ENCODE measurements around the gene WDFY3. TPM values are rescaled to one million over a fixed set of nuclear protein-coding genes. Genes with fewer than 3 reads are reported as not detected.

The WDFY3 gene
- total RNA-seq, 1 donor from 2014 or later, result 0.04 TPM

DNA sequence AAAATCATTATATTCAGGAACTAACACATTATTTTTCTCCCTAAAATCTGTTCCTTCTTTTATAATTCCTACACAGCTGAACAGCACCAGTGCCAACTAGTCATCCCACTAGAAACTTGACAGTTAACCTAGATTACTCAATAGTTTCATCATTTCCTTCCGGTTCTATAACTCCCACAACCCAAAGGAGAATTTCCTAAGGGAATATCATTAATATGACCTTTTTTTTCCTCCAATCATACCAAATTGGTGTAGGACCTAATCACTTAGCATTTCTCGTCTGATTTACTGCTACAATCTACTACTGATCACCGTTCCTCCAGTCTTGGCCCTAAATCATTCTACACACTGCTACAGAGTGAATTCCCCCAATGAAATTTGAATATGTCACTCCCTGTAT lies 45.9 kb downstream of the WDFY3 start:
- intact Hi-C loops (cut with micrococcal nuclease), result no loop called here
- H3K4me1 Mint-ChIP-seq, result no peaks in the 10 kb centered on the region
- ChIA-PET POLR2A (no interaction called here), CTCF (no interaction called here)
- H3K27ac Mint-ChIP-seq, result no peak overlapping the region
- H3K4me3 Mint-ChIP-seq, result no peak overlapping the region
- DNase-seq, result no peak
- TF ChIP-seq, protein P1, sequence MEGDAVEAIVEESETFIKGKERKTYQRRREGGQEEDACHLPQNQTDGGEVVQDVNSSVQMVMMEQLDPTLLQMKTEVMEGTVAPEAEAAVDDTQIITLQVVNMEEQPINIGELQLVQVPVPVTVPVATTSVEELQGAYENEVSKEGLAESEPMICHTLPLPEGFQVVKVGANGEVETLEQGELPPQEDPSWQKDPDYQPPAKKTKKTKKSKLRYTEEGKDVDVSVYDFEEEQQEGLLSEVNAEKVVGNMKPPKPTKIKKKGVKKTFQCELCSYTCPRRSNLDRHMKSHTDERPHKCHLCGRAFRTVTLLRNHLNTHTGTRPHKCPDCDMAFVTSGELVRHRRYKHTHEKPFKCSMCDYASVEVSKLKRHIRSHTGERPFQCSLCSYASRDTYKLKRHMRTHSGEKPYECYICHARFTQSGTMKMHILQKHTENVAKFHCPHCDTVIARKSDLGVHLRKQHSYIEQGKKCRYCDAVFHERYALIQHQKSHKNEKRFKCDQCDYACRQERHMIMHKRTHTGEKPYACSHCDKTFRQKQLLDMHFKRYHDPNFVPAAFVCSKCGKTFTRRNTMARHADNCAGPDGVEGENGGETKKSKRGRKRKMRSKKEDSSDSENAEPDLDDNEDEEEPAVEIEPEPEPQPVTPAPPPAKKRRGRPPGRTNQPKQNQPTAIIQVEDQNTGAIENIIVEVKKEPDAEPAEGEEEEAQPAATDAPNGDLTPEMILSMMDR (IDR thresholded peaks at IDR 0.05), result no peak
- no peak for ATAC-seq (ENCODE audit: low read depth)
- H3K27me3 Mint-ChIP-seq, result no peaks in the 10 kb centered on the region
- no peaks in the 10 kb centered on the region for H3K36me3 Mint-ChIP-seq (ENCODE audit: low read depth)
- H3K9me3 Mint-ChIP-seq, result no peaks in the 10 kb centered on the region

DNA sequence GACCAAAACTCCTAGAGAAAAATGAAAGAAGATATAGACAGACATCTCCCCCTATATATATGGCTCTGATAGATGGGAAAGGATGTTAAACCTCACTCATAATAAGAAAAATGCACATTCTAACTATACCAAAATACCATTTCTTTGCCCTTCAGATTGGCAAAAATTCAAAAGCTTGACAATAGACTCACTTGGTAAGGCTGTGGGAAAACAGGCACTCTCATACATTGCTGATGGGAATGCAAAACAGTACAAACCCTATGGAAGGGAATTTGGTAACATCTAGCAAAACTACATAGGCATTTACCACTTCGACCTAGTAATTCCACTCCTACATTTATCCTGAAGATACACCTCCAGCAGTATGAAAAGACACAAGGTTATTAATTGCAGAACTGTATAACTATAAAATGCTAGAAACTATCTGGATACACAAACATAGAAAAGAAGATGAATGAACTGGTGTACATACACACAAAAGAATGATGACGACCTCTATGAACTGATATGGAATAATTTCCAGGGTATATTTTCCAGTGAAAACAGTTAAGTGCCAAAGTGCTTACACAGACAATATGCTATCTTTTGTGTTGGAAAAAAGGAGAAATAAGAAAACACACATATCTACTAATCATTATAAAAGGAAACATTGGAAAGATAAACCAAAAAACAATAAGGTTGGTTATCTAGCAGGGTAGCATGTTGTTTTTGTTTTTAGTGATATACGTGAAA lies 48.5 kb downstream of the WDFY3 start:
- H3K36me3 Mint-ChIP-seq (ENCODE audit: low read depth), result no peaks in the 10 kb centered on the region
- no peak for ATAC-seq (ENCODE audit: low read depth)
- H3K27ac Mint-ChIP-seq, result no peak overlapping the region
- POLR2A ChIA-PET, result no interaction called here
- H3K4me1 Mint-ChIP-seq, result no peaks in the 10 kb centered on the region
- intact Hi-C loops (cut with micrococcal nuclease), result no loop called here
- no peaks in the 10 kb centered on the region for H3K27me3 Mint-ChIP-seq
- no peak overlapping the region for H3K4me3 Mint-ChIP-seq
- no peaks in the 10 kb centered on the region for H3K9me3 Mint-ChIP-seq
- DNase-seq, result no peak
- CTCF ChIA-PET, result no interaction called here
- TF ChIP-seq, protein P1 (IDR thresholded peaks at IDR 0.05), result no peak

DNA sequence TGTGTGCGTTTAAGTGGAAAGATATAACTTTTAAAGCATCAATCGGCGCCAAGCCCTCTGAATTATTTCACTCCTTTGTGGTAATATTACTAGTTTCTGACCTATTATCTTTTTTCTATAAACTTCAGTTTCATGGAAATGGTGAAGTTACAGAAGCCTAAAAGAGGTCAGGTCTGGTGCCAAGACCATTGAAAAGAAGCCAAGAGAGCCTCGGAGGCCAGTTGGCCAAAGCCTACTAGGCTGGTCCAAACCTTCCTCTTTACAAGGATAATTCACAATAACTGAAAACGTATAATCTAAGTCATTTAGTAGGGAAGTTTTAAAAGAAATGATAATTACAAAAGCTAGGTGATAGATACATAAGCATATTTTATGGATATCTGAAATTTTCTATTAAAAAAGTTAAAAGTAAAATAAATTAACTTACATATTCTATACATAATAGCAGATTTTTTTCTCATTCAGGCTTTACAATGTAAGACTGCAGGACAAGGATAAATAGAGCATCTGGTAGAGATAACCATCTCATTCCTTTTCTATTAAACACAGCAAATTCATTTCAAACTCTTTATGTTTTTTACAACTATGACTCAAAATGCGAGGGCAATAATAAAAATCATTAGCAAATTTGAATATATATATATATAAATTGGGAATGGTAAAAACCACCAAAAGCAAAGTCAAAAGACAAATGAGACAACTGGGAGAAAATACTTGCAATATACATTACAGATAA lies 49.2 kb downstream of the WDFY3 start:
- Mint-ChIP-seq H3K9me3 (no peaks in the 10 kb centered on the region), H3K4me1 (no peaks in the 10 kb centered on the region), H3K4me3 (no peak overlapping the region), H3K36me3 (ENCODE audit: low read depth) (no peaks in the 10 kb centered on the region), H3K27me3 (no peaks in the 10 kb centered on the region), H3K27ac (no peak overlapping the region)
- DNase-seq, result no peak
- POLR2A ChIA-PET, result no interaction called here
- CTCF ChIA-PET, result no interaction called here
- intact Hi-C loops (cut with micrococcal nuclease), result no loop called here
- no peak for ATAC-seq (ENCODE audit: low read depth)
- TF ChIP-seq, protein P1 (IDR thresholded peaks at IDR 0.05), result no peak

DNA sequence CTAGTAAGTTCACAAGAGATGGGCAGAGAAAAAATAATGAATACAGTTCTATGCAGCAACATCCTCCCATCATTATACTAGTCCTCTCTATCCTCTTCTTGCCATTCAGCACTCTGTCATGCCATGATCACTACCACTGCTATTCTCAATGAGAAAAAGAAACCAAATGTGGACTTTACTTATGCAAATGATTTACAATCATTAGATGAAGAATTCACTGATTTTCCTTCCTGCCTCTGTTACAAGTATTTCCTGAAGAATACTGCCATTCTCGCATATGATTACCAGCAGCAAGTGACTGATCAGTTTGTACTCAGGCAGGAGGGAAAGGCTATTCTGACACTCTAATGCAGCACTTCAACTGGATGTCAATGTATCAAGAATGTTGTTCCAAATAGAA lies 50.3 kb downstream of the WDFY3 start:
- DNase-seq (no peak), ATAC-seq (ENCODE audit: low read depth) (no peak)
- H3K36me3 Mint-ChIP-seq (ENCODE audit: low read depth), result no peaks in the 10 kb centered on the region
- TF ChIP-seq, protein P1 (IDR thresholded peaks at IDR 0.05), result no peak
- no peaks in the 10 kb centered on the region for H3K27me3 Mint-ChIP-seq
- no peaks in the 10 kb centered on the region for H3K9me3 Mint-ChIP-seq
- POLR2A ChIA-PET, result no interaction called here
- H3K4me3 Mint-ChIP-seq, result no peak overlapping the region
- intact Hi-C loops (cut with micrococcal nuclease), result no loop called here
- no peaks in the 10 kb centered on the region for H3K4me1 Mint-ChIP-seq
- no peak overlapping the region for H3K27ac Mint-ChIP-seq
- CTCF ChIA-PET, result no interaction called here

DNA sequence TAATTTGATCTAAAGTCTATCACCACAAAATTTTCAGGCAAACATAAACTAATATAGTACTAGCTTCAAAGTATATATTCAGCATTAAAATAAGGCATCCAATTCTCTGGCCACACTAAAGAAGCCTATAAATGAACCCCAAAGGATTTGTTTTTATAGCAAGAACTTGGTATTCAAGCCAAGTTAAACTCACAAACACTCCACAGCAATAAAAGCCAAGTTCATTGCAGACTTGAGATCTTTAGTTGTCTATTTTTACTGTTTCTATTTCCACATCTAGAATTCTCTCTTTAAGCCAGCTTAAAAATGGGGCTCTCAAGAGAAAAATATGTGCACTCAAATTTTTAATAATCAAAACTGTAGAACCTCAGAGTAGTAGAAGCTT lies 51.1 kb downstream of the WDFY3 start:
- TF ChIP-seq, protein P1 (IDR thresholded peaks at IDR 0.05), result no peak
- Mint-ChIP-seq H3K36me3 (ENCODE audit: low read depth) (no peaks in the 10 kb centered on the region), H3K4me1 (no peaks in the 10 kb centered on the region), H3K4me3 (no peak overlapping the region), H3K9me3 (no peaks in the 10 kb centered on the region), H3K27ac (no peak overlapping the region), H3K27me3 (no peaks in the 10 kb centered on the region)
- DNase-seq (no peak), ATAC-seq (ENCODE audit: low read depth) (no peak)
- intact Hi-C loops (cut with micrococcal nuclease), result no loop called here
- ChIA-PET CTCF (no interaction called here), POLR2A (no interaction called here)
